ENCODE measurements around the gene CXCL12. TPM values are rescaled to one million over a fixed set of nuclear protein-coding genes. Genes with fewer than 3 reads are reported as not detected.

Gene CXCL12
- total RNA-seq, 1 donor from 2014 or later = 40.8 TPM

DNA sequence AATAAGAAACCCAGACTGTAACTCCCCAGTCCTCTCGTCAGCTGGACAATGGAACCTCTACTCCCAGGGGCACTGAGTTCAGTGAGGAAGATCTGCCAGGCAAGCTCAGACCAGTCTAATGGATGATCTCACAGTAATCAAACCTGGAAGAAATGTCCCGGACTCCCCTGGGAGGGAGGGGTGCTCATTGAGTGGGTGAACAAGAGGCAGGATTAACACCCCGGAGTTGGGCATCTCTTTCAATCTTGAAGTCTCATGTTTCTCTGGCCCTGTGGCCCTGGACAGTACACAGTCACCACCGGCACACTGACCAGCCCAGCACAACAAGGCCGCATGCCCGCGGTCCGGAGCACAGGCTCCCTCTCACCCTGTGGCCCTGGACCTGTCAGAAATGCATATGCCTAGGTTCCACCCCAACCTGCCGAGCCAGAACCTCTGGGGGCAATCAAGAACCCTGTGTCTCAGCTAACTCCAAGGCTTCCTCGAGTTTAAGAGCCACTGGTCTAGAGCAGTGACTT lies 27.8 kb downstream of the CXCL12 start:
- Histone ChIP-seq H3K27me3 (no peaks in the 10 kb centered on the region), H3K4me1 (no peaks in the 10 kb centered on the region), H3K27ac (no peak overlapping the region), H3K4me3 (no peak overlapping the region), H3K36me3 (no peaks in the 10 kb centered on the region), H3K9me3 (no peaks in the 10 kb centered on the region)
- TF ChIP-seq, protein P1, sequence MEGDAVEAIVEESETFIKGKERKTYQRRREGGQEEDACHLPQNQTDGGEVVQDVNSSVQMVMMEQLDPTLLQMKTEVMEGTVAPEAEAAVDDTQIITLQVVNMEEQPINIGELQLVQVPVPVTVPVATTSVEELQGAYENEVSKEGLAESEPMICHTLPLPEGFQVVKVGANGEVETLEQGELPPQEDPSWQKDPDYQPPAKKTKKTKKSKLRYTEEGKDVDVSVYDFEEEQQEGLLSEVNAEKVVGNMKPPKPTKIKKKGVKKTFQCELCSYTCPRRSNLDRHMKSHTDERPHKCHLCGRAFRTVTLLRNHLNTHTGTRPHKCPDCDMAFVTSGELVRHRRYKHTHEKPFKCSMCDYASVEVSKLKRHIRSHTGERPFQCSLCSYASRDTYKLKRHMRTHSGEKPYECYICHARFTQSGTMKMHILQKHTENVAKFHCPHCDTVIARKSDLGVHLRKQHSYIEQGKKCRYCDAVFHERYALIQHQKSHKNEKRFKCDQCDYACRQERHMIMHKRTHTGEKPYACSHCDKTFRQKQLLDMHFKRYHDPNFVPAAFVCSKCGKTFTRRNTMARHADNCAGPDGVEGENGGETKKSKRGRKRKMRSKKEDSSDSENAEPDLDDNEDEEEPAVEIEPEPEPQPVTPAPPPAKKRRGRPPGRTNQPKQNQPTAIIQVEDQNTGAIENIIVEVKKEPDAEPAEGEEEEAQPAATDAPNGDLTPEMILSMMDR (IDR thresholded peaks at IDR 0.05) = no peak
- no peak for DNase-seq
- intact Hi-C loops (cut with DNase I) = no loop called here
- ATAC-seq = no peak

DNA sequence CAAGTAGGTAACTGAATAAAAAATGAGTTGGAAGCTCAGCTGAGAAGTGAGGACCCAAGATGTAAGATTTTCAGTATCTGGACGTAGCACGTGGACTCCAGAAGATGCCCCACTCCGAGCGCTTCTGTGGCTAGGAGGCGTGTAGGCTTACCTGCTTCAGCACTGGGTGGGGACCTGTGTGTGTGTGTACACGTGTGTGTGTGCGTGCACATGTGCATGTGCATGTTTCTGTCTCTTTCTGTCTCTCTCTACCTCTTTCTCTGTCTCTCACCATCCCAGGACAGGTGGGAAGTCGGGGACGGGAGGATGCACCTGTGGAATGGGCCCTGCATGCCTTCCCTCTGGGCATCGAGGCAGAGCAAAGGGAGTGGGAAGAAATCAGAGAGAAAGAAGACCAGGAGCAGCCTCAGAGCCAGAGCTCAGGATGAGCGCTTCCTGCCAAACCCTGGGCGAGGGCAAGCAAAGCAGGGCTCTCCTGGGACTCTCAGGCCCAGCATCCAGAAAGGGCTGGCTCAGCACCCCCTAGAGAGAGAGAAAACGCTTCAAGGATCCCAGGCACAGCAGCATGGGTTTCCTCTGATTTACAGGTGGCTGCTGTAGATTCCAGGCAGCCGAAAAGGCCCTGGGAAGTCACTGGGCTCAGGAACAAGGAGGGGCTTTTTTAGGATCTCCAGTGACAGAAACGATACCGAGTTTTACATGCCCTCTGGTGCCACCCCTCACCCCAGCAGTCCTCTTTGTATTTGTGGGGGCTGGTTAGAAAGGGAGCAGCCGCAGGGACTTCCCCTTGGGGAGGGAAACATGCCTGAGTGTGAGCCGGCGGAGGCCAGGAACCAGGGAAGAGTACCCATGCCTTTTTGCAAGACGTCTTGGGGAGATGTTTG lies 28.5 kb downstream of the CXCL12 start:
- TF ChIP-seq, protein P1 (IDR thresholded peaks at IDR 0.05) = no peak
- Histone ChIP-seq H3K27ac (no peak overlapping the region), H3K4me3 (no peak overlapping the region), H3K4me1 (no peaks in the 10 kb centered on the region), H3K36me3 (no peaks in the 10 kb centered on the region), H3K9me3 (no peaks in the 10 kb centered on the region), H3K27me3 (no peaks in the 10 kb centered on the region)
- intact Hi-C loops (cut with DNase I) = no loop called here
- DNase-seq = peak; percentile 56
- ATAC-seq = no peak

DNA sequence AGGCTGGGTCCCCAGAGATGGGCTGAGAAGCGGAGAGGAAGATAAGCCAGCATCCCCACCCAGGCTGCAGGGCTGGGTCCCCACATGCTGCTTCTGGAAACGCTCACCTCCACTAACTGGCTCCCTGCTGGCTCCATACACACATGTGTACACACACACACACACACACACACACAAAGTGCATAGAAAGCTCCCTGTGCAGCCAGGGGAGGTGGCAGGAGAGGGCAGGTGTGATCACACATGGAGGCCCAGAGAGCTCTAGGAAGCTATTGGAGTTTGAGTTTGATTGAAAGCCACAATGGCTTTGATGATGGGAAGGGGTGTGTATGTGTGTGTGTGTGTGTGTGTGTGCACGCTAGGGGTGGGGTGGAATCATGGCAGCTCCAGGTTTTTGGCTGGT lies 29.3 kb downstream of the CXCL12 start:
- Histone ChIP-seq H3K4me3 (no peak overlapping the region), H3K4me1 (no peaks in the 10 kb centered on the region), H3K36me3 (no peaks in the 10 kb centered on the region), H3K27ac (no peak overlapping the region), H3K9me3 (no peaks in the 10 kb centered on the region), H3K27me3 (no peaks in the 10 kb centered on the region)
- intact Hi-C loops (cut with DNase I) = no loop called here
- no peak for ATAC-seq
- TF ChIP-seq, protein P1 (IDR thresholded peaks at IDR 0.05) = no peak
- no peak for DNase-seq

DNA sequence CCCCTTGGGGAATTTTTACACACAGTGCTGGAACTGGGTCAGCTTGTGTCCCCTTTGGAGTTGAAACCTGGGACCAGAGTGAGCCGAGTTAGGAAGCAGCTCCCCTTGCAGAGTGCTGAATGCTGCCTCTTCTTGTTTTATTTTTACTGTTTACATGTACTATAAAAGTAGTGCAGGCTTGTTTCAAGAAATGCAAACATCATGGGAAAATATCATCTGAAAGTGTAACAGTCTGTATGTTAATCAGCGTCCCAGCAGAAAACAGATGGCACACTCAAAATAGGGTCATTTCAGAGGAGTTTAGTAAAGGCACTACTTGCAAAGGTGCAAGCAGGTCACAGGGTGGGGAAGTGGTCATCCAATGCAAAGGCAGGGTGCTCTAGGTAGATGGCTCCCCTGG lies 30.1 kb downstream of the CXCL12 start:
- no peak overlapping the region for H3K27ac ChIP-seq
- DNase-seq (no peak), ATAC-seq (no peak)
- H3K4me1 ChIP-seq = no peaks in the 10 kb centered on the region
- intact Hi-C loops (cut with DNase I) = no loop called here
- TF ChIP-seq, protein P1 (IDR thresholded peaks at IDR 0.05) = no peak
- H3K9me3 ChIP-seq = no peaks in the 10 kb centered on the region
- H3K27me3 ChIP-seq = no peaks in the 10 kb centered on the region
- H3K36me3 ChIP-seq = no peaks in the 10 kb centered on the region
- H3K4me3 ChIP-seq = no peak overlapping the region

DNA sequence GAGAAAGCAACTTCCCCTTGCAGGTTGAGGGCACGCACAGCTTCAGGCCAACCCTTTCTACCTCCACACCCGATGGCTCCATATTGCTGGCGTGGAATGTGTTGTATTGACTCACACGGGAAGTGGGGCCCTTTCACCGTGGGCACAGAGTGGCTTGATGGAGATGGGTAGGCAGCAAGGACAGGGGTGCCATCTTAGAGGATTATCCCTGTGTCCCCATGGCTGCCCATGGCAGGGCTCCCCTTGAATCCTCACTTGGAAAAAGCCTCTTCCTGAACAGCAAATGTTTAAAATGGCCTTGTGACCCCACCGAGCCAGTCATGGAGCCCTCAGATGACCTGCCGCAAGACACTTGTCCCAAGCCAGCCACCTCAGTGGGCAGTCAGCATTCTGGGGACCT lies 31.2 kb downstream of the CXCL12 start:
- Histone ChIP-seq H3K4me3 (no peak overlapping the region), H3K36me3 (no peaks in the 10 kb centered on the region), H3K9me3 (no peaks in the 10 kb centered on the region), H3K27me3 (no peaks in the 10 kb centered on the region), H3K27ac (no peak overlapping the region), H3K4me1 (no peaks in the 10 kb centered on the region)
- intact Hi-C loops (cut with DNase I) = no loop called here
- ATAC-seq (no peak), DNase-seq (peak; percentile 45)
- TF ChIP-seq, protein P1 (IDR thresholded peaks at IDR 0.05) = no peak
